CD4-positive, alpha-beta T cell treated with Interleukin-21 for 1 hour (primary cell): ENCODE results near the gene KAZALD1.
"Not testable (repeated sequence)": the region's sequence is repeated elsewhere in the genome, so short reads cannot be mapped to it uniquely, and the experiment has no call there.

ENCODE experiments used
- DNase-seq: peaks from one replicate; pipeline ENCODE4 v3.0.0-alpha.2; 2020

KAZALD1 gene

DNA sequence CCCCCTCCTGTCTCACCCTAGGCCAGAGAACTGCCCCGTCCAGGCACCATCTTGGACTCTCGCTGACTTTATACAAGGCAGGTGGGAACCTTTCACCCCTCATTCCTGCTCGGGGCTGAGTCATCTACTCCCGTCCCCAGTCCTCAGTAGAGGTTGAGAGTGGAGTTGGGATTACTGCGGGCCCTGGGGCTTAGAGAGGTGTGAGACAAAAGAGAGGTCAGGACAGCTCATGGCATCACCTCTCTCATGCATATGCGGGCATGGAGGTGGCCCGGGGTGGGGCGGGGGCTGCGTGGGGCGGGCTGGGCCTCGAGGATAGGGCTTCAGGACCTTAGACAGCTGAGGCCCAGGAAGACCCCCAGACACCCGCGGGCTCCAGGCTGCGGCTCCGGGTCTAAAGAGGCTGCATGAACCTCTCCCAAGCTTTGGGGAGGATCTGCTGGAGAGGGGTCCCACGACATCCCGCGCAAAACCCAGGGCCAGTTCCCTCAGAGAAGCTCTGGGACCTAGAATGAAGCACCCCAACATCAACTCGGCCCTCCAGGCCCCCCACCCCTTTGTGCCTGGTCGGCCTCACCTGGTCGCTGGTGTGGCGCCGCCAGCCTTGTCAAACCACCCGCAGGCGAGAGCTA is 31.2 kb upstream of the KAZALD1 start:
- no peak for DNase-seq

DNA sequence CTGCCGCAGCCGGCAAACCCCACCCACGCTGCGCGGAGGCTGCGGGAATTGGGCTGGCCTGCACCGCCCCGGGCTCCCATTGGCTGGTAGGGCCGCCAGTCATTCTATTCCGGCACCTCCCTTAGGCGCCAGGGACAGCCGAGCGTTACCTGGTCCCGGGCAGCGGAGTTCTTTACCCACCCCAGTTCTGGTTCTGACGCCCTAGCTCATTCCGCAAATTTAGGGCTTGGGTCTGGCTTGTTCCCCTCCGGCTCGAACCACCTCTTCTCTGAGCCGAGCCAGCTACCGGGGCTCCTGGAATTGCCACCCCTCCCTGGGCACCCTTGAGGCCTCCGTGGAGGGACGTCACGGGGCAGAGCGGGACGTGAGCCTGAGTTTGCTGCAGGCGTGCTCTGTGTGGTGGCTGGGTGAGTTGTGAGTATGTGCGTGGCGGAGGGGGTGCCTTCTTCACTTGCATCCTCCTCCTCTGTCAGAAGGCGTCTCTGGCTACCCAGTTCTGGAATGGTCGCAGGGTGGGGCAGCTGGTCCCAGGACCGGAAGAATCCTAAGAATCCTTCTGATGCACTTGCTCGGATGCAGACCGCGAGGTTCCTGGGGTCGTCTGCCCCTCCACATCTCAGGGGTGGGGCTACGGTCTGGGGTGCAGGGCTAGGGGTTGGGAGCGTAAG is 30.5 kb upstream of the KAZALD1 start, which contains the start of the genes PDZD7 and SFXN3:
PDZD7 (minus strand) TSS at position 2 of the 668 bp plus-strand sequence. CDS start 910 bp downstream, outside the sequence.
SFXN3 (plus strand) TSS at position 107 of the 668 bp plus-strand sequence. CDS start 3,461 bp downstream, outside the sequence.
- peak; percentile 95 for DNase-seq

DNA sequence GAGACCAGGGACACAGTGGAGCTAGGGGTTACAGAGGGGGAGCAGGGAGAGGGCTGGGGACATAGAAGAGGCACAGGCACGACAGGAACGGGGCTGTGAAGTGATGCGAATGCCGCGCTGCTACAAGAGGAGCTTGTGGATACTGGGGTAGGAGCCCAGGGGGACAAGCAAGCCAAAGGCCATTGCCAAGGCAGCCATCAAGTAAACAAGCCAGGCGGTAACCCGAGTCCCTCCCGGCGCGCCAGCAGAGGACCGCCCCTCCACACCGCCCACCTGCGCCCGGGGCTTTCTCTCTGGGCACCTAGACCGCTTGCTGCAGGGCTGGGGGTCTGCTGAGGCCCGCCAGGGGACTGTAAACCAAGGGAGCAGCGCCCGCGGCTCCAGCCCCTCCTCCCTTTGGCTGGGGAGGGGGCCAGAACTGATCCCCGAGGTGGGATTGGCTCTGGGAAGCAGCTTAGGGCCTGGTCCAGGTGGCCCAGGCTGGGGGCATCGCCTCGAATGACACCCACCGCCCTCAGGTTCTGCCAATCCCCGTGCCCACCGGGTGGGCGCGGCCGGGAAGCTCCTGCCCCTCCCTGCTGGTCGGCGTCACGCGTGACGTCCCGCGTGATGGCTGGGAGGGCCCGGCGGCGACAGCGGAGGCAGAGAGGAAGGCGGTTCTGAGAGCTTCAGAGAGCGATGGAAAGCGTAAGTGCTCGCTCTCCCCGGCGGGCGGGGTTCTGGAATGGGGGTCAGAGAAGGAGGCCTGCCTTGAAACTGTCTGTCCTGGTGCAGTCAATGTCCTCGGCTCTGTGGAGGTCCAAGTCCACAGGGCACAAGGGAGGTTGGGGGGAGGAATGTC is 29.8 kb upstream of the KAZALD1 start:
- peak; percentile 86 for DNase-seq

DNA sequence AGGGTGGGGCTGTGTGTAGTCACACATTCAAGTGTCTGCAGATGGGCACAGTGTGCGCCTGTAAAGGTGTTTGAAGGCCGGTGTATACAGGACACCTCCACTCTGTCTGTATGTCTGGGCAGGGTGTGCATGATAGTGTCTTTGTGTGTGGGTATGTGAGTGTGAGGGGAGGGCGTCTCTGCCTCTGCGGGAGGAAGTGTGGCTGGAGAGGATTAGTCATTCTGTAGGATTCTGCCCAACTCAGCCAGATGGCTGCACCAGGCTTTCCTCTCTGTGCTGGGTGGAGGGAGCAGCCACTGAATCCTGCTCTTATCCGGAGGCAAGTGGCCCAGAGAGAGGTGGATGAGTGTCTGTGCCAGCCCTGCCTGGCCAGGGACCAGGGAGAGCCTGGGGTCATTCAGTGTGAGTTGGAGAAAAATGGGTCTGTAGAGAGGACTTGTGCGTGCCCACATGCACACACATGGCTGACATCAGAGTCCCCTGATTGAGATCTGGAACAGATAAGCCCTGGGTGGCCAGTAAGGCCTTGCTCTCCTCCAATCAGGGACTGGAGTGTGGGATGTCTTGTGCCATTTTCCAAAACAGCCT is 29.1 kb upstream of the KAZALD1 start:
- peak; percentile 42 for DNase-seq

DNA sequence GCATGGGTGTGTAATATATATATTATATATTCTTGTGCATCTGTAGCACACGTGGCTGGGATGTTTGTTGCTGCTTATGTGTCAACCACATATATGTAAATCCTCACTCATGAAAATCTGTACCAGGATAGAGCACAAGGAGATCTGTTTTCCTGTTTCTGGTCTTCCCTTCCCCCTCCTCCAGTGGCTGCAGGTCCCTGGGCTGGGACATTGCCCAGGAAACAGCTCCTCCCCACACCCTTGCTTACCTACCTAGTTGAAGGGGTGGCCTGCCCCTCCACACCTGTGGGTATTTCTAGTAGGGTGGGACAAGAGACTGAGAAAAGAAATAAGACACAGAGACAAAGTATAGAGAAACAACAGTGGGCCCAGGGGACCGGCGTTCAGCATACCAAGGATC is 28.5 kb upstream of the KAZALD1 start:
- DNase-seq = no peak

DNA sequence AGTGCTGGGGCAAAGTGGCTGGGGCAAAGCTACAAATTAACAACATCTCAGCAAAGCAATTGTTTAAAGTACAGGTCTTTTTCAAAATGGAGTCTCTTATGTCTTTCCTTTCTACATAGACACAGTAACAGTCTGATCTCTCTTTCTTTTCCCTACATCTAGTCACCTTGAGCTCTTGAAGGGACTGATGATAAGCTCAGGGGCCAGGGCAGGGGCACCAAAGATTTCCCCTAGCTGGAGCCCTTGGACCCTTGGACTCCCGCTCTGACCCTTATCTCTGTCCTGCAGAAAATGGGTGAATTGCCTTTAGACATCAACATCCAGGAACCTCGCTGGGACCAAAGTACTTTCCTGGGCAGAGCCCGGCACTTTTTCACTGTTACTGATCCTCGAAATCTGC is 27.4 kb upstream of the KAZALD1 start:
- DNase-seq = not testable (repeated sequence)

DNA sequence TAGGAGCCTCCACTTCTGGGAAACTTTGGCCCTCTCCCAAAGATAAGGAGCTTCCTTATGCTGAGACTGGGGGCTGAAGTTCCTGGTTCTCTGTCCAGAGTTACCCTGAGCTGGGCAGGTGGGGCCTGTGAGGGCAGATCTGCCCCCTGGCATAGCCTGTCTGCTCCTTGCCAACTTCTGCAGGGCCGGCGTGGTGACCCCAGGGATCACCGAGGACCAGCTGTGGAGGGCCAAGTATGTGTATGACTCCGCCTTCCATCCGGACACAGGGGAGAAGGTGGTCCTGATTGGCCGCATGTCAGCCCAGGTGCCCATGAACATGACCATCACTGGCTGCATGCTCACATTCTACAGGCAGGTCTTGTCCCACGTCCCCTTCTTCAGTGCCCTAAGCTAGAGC is 26.5 kb upstream of the KAZALD1 start:
- DNase-seq = no peak

DNA sequence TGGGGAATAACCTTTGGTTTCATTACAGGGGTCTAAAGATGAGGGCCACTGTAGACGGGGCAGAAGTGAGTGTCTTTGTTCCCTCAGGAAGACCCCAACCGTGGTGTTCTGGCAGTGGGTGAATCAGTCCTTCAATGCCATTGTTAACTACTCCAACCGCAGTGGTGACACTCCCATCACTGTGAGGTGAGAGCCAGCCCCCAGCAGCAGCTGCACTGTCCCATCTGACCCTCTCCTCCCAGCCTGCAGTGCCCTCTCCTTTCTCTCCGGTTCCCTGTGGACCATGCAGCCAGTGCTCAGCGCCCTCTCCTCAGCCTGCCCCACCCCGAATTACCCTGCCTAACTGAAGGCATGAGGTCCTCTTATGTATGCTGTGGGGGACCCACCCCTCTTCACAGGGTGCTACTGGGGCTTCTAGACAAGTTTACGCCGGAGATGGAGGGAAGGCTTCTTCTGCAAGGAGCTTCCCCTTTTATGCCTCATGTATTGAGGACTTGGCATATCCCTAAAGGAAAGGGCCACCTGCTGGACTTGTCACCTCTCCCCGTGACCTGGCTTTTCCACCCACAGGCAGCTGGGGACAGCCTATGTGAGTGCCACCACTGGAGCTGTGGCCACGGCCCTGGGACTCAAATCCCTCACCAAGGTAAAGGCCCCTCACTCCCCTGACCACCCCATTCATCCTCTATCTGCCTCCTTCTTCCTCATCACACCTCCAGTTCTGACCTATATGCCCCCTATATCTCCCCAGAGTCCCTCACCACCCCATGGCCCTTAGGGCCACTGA is 25.7 kb upstream of the KAZALD1 start:
- DNase-seq = no peak

DNA sequence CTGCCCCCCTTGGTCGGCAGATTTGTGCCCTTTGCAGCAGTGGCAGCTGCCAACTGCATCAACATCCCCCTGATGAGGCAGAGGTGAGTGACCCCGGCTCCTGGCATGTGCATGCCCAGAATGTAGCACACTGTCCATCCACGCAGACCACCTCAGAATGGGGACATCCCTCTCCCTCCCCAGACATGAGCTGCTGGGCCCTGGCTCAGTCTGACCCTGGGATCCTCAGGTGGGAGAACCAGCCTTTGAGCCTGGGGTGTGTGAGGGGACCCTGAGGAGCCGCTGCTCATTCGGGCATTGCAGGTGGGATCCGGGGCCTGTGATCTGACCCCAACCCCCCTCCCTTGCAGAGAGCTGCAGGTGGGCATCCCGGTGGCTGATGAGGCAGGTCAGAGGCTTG is 25.1 kb upstream of the KAZALD1 start:
- no peak for DNase-seq

DNA sequence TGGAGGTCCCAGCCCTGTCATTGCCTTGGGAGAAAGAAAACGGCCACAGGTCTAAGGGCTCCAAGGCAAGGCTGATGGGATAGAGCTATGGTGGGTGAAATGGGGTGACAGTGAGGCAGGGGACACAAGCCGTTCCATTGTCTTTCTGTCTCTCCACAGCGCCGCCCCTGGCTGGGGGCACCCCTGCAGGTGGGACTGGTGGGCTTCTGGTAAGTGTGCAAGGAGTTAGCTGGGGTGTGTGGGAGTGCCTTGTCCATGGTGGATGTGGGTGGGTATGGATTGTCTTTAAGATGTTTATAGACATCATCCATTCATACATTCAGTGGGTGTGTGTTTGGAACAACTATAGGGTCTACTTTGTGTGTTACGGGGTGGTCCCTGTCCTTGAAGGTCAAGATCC is 23.3 kb upstream of the KAZALD1 start:
- no peak for DNase-seq

DNA sequence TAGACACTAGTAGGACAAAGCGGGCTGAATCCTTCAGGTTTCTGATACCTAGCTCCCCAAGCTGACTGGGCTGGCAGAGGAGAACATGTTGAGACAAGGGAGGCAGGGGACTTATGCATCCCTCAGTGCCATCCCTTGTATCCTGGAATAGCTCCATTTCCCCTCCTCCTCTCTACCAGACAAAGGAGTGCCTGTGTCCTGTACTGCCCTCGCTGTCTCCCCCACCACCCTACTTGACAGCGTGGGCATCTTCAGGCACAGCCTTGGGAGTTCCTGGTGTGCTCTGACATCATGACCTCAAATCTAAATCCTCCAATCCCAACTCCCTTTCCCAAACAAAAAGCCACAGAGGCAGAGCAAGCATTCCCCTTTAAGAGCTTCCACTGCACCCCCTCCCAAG is 21.7 kb upstream of the KAZALD1 start:
- no peak for DNase-seq

DNA sequence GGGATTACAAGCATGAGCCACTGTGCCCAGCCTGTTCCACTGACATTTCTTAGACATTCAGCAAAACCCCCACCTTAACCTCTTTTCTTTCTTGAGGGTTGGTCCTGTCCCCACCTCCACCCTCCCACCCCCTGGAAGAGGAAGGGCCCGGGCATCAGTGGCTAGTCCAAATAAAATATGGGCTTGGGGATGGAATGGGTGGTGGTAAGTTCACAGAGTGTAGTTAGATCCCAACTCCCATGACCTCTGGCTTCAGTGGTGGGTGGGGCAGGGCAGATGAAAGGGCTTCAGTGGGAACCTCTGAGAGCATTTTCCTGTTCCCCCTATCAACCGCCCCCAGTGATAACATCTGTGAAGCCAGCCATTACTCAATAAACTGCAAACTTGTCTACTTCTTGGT is 20.9 kb upstream of the KAZALD1 start:
- no peak for DNase-seq

DNA sequence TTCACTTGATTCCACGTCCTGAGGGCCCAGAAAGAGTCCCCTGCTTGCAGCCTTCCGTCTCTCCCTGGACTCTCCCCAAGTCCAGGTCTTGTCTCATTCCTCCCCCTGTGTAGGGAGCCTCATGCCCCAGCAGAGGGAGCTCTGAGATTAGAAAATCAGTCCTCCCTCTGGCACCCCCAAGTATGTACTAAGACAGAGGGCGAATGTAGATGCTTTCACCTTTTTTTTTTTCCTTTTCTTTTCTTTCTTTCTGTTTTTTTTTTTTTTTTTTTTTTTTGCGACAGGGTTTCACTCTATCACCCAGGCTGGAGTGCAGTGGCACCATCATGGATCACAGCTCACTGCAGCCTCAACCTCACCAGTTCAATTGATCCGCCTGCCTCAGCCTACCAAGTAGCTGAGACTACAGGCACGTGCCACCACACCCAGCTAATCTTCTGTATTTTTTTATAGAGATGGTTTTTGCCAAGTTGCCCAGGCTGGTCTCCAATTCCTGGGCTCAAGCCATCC is 20.5 kb upstream of the KAZALD1 start:
- peak; percentile 86 for DNase-seq

DNA sequence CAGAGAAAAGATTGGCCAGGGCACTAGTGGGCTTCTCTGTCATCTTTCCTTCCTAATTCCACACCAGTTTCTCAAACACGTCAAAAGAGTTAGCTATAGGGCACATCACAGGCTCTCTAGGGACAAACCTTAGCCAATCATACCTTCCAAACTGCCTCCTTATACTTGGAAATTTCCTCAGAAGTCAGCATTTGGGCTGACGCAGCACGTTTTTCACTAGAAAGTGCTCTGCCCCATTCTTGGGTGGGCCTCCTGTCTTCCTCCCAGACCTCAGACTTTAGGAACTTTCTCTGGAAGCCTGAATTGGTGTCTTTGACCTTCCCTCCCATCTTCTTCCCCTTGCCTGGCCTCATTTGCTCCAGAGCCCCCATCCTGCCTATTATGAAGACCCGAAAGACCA is 19.7 kb upstream of the KAZALD1 start:
- DNase-seq = no peak

DNA sequence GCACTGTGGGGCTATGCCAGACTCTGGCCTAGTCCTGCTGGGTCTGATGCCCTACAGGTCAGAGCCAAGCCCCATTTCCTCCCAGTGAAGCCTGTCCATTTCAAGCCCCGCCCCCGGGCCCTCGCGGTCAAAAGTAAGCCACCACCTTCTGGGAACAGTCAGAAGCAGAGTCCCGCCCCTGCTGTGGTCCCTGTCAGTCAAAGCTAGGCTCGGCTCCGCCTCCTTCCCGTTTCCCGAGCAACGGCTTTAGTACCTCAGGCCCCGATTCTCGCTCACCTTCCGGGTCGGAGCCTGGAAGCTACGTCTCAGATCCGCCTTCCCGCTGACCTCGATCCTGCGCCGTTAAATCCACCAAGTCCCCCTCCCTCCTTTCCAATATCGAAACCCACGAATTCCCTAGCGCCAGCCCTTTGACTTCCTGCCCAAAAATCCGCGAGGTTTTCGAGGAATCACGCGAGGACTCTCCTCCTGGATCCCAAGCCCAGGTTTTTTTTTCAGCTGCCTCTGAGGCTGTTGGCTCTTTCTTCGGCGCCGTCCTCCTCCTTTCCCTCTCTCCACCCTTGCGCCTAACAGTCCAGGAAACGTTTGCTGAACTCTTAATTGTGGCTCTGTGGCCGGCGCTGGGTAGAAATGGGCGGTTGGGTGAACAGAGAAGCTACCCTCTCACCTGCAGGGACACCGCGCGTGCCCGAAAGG is 19.0 kb upstream of the KAZALD1 start:
- DNase-seq = peak; percentile 88

DNA sequence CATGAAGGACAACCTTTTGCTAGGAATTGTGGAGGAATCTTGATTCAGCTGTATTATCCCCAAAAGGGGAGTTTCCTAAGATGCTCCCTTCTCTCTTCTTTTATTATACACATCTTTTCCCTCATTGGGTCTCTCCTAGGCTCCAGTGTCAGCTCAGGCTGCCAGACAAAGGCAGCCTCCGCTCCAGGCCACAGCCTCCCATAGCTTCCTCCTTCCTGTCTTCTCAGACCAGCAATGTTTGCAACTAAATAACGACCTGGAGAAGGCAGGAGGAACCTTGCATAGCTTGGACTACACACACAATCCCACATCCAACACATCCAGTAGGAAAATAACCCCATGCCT is 18.5 kb upstream of the KAZALD1 start:
- no peak for DNase-seq

DNA sequence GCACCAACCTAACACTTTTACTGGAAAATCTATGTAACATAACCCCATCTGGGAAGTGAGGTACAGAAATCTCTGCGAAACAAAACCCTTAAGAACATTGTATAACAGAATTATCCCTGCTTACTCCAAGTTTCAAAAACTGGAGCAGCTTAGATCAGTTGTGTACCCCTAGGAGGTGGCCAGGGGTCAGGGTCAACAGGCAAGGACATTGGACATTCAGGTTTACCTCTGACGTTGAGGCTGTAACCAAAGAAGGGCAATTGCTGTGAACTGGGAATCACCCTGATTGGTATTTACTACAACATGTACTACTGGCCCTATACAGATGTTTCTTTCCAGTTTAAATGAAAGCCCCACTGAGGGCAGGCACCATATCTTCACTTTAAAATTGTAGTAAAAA is 17.7 kb upstream of the KAZALD1 start:
- DNase-seq = no peak

DNA sequence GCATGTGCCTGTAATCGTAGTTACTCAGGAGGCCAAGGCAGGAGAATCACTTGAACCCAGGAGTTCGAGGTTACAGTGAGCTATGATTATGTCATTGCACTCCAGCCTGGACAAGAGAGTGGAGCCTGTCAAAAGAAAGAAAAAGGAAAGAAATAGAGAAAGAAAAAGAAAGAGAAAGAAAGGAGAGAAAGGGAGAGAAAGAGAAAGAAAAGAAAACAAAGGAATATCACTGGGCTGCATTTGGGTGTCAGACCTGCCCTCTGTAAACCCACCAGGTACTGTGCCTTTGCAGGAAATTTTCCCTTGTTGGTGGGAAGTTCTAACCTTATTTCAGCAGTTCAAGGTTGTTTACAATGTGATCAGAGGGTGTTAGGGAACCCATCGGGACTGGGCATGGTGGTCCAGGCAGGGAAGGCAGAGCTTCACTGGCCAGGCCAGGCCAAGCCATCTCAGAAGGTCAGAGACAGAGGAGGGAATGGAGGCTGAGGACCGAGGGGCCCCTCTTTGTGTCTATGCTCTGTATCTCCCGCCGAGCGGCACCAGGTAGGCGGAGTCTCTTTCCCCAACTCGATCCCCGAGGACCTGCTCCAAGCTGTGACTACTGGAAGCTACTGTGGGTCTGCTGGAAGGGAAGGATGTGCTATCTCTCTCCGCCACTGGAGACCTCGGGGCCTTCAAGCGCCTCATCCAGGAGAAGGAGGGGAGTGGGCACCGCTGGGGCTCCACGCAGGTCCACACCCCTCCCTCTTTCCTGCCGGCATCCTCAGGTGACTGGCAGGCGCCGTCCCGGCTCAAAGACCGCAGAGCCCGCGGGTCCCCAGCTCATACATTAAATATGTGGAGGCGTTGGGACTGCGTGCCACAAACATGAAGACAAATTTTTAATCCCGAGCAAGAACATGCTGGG is 15.2 kb upstream of the KAZALD1 start:
- no peak for DNase-seq

DNA sequence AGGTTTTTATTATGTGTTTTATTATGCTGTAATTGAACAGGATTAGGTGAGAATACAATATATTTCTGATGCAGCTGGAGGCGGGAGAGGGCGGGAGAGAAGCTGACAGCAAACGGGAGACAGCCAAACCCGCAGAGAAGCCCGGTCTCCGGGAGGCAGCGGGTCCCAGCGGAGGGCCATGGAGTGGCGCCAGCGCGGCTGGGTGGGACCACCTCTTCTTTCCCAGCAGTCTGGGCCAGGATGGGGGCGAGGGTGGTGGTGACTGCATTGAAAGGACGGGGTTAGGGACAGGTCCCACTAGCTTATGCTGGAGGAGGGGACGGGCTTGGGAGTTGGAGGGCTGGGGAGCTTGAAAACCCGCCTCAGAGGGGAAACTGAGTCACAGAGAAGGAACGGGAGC is 14.5 kb upstream of the KAZALD1 start:
- no peak for DNase-seq
